ENCODE measurements around the gene PECR.

Gene PECR

GRCh38 chr2:216031960-216032689, 49.5 kb downstream of the PECR start:
- Mint-ChIP-seq H3K9me3 (no peaks in the 10 kb centered on the region), H3K27ac (peak overlapping the region; percentile 70), H3K36me3 (no peaks in the 10 kb centered on the region), H3K27me3 (no peaks in the 10 kb centered on the region), H3K4me3 (no peak overlapping the region), H3K4me1 (peaks cover 36% of the 10 kb centered on the region)
- ATAC-seq = peak; percentile 60

DNA sequence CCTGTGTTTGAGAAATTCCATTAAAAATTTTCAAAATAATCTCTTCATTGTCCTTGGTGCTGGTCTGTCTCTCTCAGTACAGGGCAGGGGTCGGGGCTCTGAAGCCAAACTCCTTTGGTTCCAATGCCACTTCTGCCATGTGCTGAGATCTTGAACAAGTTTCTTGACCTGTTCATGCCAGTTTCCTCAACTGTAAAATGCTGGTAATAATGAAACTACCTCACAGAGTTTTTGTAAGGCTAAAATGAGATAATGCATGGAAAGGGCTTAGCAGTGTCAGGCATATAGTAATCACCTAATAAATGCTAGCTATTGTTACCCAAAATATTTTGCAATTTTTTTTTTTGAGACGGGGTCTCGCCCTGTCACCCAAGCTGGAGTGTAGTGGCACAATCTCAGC, 51.4 kb downstream of the PECR start:
- H3K9me3 Mint-ChIP-seq = no peaks in the 10 kb centered on the region
- H3K27ac Mint-ChIP-seq = no peak overlapping the region
- no peak for ATAC-seq
- no peaks in the 10 kb centered on the region for H3K36me3 Mint-ChIP-seq
- peaks cover 36% of the 10 kb centered on the region for H3K4me1 Mint-ChIP-seq
- H3K27me3 Mint-ChIP-seq = no peaks in the 10 kb centered on the region
- H3K4me3 Mint-ChIP-seq = no peak overlapping the region

DNA sequence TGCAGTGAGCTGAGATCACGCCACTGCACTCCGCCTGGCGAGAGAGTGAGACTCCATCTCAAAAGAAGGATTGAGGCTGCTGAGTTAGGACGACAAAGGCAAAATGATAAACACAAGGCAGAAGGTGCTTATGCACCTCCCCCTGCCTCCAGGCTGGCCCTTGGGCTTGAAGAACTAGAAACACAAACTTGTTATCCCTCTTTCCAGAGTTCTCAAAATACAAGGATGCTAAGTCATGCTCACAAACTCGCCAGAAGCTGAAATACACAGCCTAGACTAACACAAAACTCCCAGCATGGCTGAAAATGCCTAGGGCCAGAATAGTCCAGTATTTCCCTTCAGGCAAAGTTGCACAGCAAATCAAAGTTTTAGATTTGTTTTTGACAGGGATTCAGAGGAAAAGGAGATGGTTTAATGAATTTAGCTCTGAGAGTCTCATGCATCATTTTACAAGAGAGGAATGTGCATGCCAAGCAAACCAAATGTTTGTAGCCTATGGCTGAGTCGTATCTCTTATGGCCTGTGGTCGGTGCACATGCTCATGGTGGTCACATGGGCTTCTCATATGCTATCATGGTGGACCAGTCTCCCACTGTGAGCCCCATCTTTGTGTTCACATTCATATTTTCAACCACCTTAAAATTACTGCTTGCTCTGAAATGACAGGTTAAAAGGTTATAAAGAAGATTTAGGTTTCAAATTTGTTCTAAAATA, 52.0 kb downstream of the PECR start:
- Mint-ChIP-seq H3K36me3 (no peaks in the 10 kb centered on the region), H3K4me1 (peaks cover 35% of the 10 kb centered on the region), H3K27me3 (no peaks in the 10 kb centered on the region), H3K9me3 (no peaks in the 10 kb centered on the region), H3K27ac (no peak overlapping the region), H3K4me3 (no peak overlapping the region)
- no peak for ATAC-seq

GRCh38 chr2:216024779-216025336, 56.8 kb downstream of the PECR start:
- Mint-ChIP-seq H3K27ac (peak overlapping the region; percentile 22), H3K4me3 (no peak overlapping the region), H3K4me1 (peaks cover 6% of the 10 kb centered on the region), H3K9me3 (no peaks in the 10 kb centered on the region), H3K27me3 (no peaks in the 10 kb centered on the region), H3K36me3 (no peaks in the 10 kb centered on the region)
- ATAC-seq = no peak

DNA sequence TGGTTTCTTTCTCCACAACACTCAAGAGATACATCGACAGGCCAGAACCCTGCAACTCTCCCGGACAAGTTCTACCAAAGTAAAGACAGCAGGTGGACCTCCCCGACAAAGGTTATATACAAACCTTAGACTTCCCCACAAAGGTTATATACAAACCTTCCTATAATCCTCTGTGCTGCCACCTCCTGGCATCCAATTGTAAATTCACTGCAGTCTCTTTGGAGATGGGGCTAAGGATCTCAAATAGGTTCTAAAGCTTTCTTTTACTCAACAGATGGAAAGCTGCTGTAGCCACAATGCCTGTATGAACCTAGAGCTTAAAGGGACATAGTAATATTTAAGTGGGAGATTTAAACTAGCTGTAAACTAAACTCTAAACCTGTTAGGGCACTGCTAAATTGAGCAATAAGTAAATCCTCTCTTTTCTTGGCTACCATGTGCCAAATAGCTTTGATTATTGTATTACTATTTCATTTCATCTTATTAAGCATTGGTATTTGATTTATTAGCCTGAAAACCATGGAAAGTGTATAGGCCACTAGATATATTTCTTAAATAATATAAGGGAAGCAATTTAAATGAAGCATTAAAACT, 58.5 kb downstream of the PECR start:
- Mint-ChIP-seq H3K27me3 (no peaks in the 10 kb centered on the region), H3K36me3 (no peaks in the 10 kb centered on the region), H3K27ac (no peak overlapping the region), H3K4me1 (peaks cover 6% of the 10 kb centered on the region), H3K4me3 (no peak overlapping the region), H3K9me3 (no peaks in the 10 kb centered on the region)
- ATAC-seq = peak; percentile 57

GRCh38 chr2:216021768-216022565, 59.6 kb downstream of the PECR start:
- Mint-ChIP-seq H3K36me3 (no peaks in the 10 kb centered on the region), H3K9me3 (no peaks in the 10 kb centered on the region), H3K27me3 (no peaks in the 10 kb centered on the region), H3K27ac (no peak overlapping the region), H3K4me3 (no peak overlapping the region), H3K4me1 (peaks cover 13% of the 10 kb centered on the region)
- ATAC-seq = no peak

DNA sequence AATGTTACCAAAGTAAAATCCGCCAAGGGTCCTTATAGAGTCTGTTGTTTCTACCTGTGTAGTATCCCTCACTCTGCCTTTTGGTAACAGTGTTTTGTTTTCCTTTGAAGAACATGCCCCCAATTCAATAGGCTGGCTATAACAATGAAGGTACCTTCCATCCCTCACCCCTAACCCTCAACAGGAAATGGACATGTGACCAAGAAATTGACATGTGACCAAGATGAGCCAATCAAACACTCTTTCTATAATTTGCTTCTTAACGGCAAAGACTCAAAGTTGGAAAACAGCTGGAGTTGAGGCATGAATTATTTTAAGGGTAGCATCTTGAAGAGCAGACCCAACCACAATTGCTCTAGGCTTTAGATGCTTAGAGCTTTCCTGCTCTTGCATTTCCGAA, 62.9 kb downstream of the PECR start:
- no peak for ATAC-seq
- Mint-ChIP-seq H3K4me1 (peaks cover 33% of the 10 kb centered on the region), H3K27ac (no peak overlapping the region), H3K9me3 (no peaks in the 10 kb centered on the region), H3K36me3 (no peaks in the 10 kb centered on the region), H3K27me3 (no peaks in the 10 kb centered on the region), H3K4me3 (no peak overlapping the region)

DNA sequence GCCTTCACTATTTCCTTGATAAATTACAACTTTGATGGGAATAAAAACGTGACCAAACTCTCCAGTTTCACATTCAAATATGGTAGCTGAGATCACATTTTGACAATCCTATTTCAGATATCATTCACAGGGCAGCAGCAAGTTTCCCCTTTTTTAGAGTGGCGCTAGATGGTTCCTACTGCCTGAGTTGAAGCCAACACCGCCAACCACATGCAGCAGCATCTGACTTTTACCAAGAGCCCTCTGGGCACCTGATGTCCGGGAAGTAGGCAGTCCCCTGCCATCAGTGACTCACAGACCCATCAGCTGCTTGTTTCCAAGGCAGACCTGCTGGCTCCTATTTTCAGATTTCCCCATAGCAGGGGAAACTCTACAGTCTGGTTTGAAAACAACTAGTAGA, 64.2 kb downstream of the PECR start:
- Mint-ChIP-seq H3K27ac (peak overlapping the region; percentile 83), H3K27me3 (no peaks in the 10 kb centered on the region), H3K9me3 (no peaks in the 10 kb centered on the region), H3K4me1 (peaks cover 35% of the 10 kb centered on the region), H3K36me3 (no peaks in the 10 kb centered on the region), H3K4me3 (peak overlapping the region; percentile 10)
- peak; percentile 86 for ATAC-seq

- Mint-ChIP-seq H3K4me3 (no peak overlapping the region), H3K9me3 (no peaks in the 10 kb centered on the region), H3K36me3 (peaks cover 5% of the 10 kb centered on the region), H3K4me1 (peaks cover 42% of the 10 kb centered on the region), H3K27ac (peak overlapping the region; percentile 83), H3K27me3 (no peaks in the 10 kb centered on the region)
- no peak for ATAC-seq
Observed at GRCh38 chr2:216016581-216016980, 65.0 kb downstream of the PECR start.

- Mint-ChIP-seq H3K4me3 (peak overlapping the region; percentile 47), H3K4me1 (peaks cover 49% of the 10 kb centered on the region), H3K36me3 (peaks cover 11% of the 10 kb centered on the region), H3K27ac (peak overlapping the region; percentile 83), H3K27me3 (no peaks in the 10 kb centered on the region), H3K9me3 (no peaks in the 10 kb centered on the region)
- ATAC-seq = peak; percentile 83
Observed at GRCh38 chr2:216015722-216016464, 65.7 kb downstream of the PECR start.

GRCh38 chr2:216014986-216015385, 66.6 kb downstream of the PECR start:
- no peak for ATAC-seq
- peaks cover 11% of the 10 kb centered on the region for H3K36me3 Mint-ChIP-seq
- H3K27me3 Mint-ChIP-seq = no peaks in the 10 kb centered on the region
- no peak overlapping the region for H3K4me3 Mint-ChIP-seq
- peaks cover 50% of the 10 kb centered on the region for H3K4me1 Mint-ChIP-seq
- H3K9me3 Mint-ChIP-seq = no peaks in the 10 kb centered on the region
- H3K27ac Mint-ChIP-seq = peak overlapping the region; percentile 83

DNA sequence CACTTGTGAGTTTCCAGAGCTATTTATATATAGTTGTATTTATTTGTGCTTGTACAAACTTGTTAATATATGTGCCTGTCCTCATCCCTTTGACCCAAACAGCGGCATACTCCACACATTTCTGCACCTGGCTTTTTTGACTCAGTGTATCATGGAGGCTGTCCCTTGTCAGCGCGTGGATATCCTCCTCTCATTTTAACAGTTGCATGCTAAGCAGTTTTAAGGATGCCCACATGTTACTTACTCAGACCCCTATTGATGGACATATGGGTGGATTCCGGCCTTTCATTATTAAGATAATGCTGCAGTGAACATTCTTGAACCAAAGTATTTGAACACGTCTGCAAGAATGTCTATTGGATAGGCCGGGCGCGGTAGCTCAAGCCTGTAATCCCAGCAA, 67.6 kb downstream of the PECR start:
- H3K27me3 Mint-ChIP-seq = no peaks in the 10 kb centered on the region
- H3K27ac Mint-ChIP-seq = peak overlapping the region; percentile 83
- H3K4me3 Mint-ChIP-seq = peak overlapping the region; percentile 45
- peaks cover 11% of the 10 kb centered on the region for H3K36me3 Mint-ChIP-seq
- H3K9me3 Mint-ChIP-seq = no peaks in the 10 kb centered on the region
- ATAC-seq = no peak
- H3K4me1 Mint-ChIP-seq = peaks cover 60% of the 10 kb centered on the region

GRCh38 chr2:216013080-216013909, 68.3 kb downstream of the PECR start, which contains the start of gene MREG:
TSS of gene MREG (minus strand) at chr2:216013551. CDS start at chr2:216013327, 224 bp downstream.
- Mint-ChIP-seq H3K27me3 (no peaks in the 10 kb centered on the region), H3K4me3 (peak within 1 kb of the TSS; percentile 87), H3K4me1 (peaks cover 65% of the 10 kb centered on the region), H3K27ac (peak within 1 kb of the TSS; percentile 83), H3K9me3 (no peaks in the 10 kb centered on the region), H3K36me3 (peaks cover 11% of the 10 kb centered on the region)
- peak; percentile 80 for ATAC-seq

- no peaks in the 10 kb centered on the region for H3K27me3 Mint-ChIP-seq
Observed at GRCh38 chr2:216012830-216013079, 68.9 kb downstream of the PECR start.

More at GRCh38 chr2:216012830-216013079, 68.9 kb downstream of the PECR start:
- Mint-ChIP-seq H3K4me3 (peak overlapping the region; percentile 82), H3K9me3 (no peaks in the 10 kb centered on the region), H3K27ac (peak overlapping the region; percentile 83), H3K4me1 (peaks cover 65% of the 10 kb centered on the region), H3K36me3 (peaks cover 11% of the 10 kb centered on the region)
- ATAC-seq = no peak
